Nephron (organoid): ENCODE measurements around the gene KIAA0825.

Experiments
- H3K27ac Mint-ChIP-seq, 3 experiments: 2 replicates each; pipeline ENCODE4 v1.8.0; 2020; ENCODE audit warnings: mixed read lengths in 3 of 3, mild to moderate bottlenecking in 2 of 3, moderate library complexity in 1 of 3
- H3K27me3 Mint-ChIP-seq: 2 replicates; pipeline ENCODE4 v1.8.0; 2021; ENCODE audit warnings: low read depth, mild to moderate bottlenecking, moderate library complexity, mixed read lengths
- H3K36me3 Mint-ChIP-seq: 2 replicates; pipeline ENCODE4 v1.8.0; 2020; ENCODE audit warnings: low read depth, mixed read lengths
- H3K4me1 Mint-ChIP-seq: 2 replicates; pipeline ENCODE4 v1.8.0; 2020; ENCODE audit warnings: mixed read lengths
- H3K4me3 Mint-ChIP-seq, 3 experiments: 2 replicates each; pipeline ENCODE4 v1.8.0; 2020; ENCODE audit warnings: mild to moderate bottlenecking in 3 of 3, mixed read lengths in 3 of 3, moderate library complexity in 2 of 3
- H3K9me3 Mint-ChIP-seq: 2 replicates; pipeline ENCODE4 v1.8.0; 2020; ENCODE audit warnings: mixed read lengths
- TF ChIP-seq, protein P1 (sequence below), 3 experiments: fragments of 200-600 bp; sonication (generic); IDR thresholded peaks; one replicate each; pipeline ENCODE4 v1.5.0; 2021; ENCODE audit warnings: antibody characterized with exemption in 3 of 3; ENCODE audit not compliant: unreplicated experiment in 3 of 3

Gene KIAA0825

DNA sequence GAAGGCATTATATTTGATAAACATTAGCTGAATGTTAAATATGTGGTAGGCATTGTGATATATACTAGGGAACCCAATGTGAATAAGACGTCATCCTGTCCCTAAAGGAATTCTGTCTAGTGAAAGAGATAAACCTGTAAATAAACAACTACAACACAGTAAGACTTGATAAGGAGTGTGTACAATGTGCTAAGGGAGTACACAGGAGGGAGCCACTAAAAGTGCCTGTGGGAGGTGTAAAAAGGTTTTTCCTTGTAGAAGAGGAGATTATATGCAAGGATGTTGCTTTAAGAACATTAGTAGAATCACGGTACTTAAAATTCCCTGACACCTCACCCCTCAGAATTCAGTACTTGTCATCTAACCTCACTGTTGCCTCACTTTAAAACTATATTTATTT, 91.7 kb downstream of the KIAA0825 start:
- Mint-ChIP-seq H3K9me3 (no peaks in the 10 kb centered on the region), H3K27me3 (no peaks in the 10 kb centered on the region), H3K36me3 (no peaks in the 10 kb centered on the region), H3K27ac (no peak overlapping the region), H3K4me1 (no peaks in the 10 kb centered on the region), H3K4me3 (no peak overlapping the region)
- TF ChIP-seq, protein P1, sequence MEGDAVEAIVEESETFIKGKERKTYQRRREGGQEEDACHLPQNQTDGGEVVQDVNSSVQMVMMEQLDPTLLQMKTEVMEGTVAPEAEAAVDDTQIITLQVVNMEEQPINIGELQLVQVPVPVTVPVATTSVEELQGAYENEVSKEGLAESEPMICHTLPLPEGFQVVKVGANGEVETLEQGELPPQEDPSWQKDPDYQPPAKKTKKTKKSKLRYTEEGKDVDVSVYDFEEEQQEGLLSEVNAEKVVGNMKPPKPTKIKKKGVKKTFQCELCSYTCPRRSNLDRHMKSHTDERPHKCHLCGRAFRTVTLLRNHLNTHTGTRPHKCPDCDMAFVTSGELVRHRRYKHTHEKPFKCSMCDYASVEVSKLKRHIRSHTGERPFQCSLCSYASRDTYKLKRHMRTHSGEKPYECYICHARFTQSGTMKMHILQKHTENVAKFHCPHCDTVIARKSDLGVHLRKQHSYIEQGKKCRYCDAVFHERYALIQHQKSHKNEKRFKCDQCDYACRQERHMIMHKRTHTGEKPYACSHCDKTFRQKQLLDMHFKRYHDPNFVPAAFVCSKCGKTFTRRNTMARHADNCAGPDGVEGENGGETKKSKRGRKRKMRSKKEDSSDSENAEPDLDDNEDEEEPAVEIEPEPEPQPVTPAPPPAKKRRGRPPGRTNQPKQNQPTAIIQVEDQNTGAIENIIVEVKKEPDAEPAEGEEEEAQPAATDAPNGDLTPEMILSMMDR (IDR thresholded peaks at IDR 0.05; ENCODE audit: unreplicated experiment in 3 of 3) = no peak

DNA sequence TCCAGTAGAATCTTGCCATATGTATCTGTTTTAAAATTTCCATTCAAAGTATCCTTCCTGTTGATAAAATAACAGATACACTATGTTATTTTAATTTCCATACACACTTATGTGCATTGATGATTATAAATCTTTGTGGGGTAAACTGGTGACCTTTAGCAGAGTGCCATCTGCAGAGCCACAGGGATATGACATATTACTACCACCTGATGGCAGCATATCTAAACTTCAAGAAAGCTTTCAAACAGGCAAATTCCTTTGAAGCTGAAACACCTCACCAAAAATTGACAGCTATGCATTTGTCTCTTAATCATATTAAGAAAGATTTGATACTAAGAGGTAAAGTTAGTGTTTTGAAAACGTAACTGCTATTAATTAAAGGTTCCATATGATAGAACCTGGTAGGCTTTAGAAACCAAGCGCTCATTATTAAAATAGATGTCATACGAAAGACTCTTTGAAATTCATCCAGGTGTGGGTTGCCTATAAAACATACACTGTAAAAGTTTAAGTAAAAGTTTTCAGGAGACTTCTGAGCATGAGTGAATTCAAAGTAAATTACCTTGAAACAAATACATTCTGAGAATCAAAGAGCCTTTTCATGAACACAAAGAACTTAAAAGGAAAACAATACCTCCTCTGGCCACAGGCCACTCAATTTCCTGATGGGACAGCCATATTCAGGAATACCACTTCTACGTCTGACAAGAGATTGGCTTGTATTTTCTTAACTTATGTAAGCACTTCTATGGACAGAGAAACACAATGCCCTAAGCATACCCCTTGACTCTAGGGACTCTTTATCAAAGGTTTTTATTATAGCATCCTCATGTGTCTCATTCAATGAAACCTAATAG, 93.3 kb downstream of the KIAA0825 start:
- H3K36me3 Mint-ChIP-seq = no peaks in the 10 kb centered on the region

DNA sequence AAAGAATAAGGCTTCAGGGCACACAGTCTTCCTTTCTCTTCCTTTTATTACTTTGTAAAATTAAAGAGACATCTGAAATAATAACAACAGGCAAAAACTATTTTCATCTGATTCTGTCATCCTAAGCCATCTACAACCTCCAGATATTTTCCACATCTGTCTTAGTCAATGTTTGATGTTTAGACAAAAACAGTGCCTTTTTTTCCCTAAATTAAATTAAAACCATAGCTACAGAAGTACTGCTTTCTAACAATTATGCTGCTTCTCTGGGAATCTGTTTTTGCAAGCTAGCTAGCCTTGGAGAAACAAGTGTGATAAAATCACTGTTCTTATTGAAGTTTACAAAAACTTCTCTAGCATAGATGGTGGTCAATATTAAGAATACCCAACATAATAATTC, 95.4 kb downstream of the KIAA0825 start:
- no peaks in the 10 kb centered on the region for H3K9me3 Mint-ChIP-seq
- no peak overlapping the region for H3K27ac Mint-ChIP-seq
- H3K36me3 Mint-ChIP-seq = no peaks in the 10 kb centered on the region
- H3K4me1 Mint-ChIP-seq = no peaks in the 10 kb centered on the region
- H3K27me3 Mint-ChIP-seq = no peaks in the 10 kb centered on the region
- TF ChIP-seq, protein P1 (IDR thresholded peaks at IDR 0.05; ENCODE audit: unreplicated experiment in 3 of 3) = no peak
- no peak overlapping the region for H3K4me3 Mint-ChIP-seq

More for the DNA sequence above, 93.3 kb downstream of the KIAA0825 start:
- Mint-ChIP-seq H3K9me3 (no peaks in the 10 kb centered on the region), H3K27ac (no peak overlapping the region), H3K4me3 (no peak overlapping the region), H3K27me3 (no peaks in the 10 kb centered on the region), H3K4me1 (no peaks in the 10 kb centered on the region)
- TF ChIP-seq, protein P1 (IDR thresholded peaks at IDR 0.05; ENCODE audit: unreplicated experiment in 3 of 3) = peak; percentile 51 to 62 (median 61)

DNA sequence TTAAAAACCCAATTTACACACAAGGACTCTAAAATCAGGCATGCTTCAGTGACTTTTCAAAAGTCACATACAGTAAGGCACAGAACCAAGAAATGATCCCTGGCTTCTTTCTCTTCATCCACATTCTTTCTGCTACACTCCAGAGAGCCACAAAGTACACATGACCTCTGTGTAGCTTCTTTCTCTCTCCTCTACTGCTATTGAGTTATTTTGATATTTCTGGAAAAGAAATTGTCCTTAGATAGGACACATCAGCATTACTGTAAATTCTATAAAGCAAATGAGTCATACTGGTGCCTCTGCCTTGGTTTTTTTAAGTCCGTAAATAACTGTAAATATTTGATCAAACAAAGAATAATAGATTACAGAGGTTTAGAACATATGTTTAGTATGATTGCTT, 96.3 kb downstream of the KIAA0825 start:
- Mint-ChIP-seq H3K36me3 (no peaks in the 10 kb centered on the region), H3K27me3 (no peaks in the 10 kb centered on the region), H3K27ac (no peak overlapping the region), H3K4me3 (no peak overlapping the region), H3K9me3 (no peaks in the 10 kb centered on the region), H3K4me1 (no peaks in the 10 kb centered on the region)
- TF ChIP-seq, protein P1 (IDR thresholded peaks at IDR 0.05; ENCODE audit: unreplicated experiment in 3 of 3) = no peak

DNA sequence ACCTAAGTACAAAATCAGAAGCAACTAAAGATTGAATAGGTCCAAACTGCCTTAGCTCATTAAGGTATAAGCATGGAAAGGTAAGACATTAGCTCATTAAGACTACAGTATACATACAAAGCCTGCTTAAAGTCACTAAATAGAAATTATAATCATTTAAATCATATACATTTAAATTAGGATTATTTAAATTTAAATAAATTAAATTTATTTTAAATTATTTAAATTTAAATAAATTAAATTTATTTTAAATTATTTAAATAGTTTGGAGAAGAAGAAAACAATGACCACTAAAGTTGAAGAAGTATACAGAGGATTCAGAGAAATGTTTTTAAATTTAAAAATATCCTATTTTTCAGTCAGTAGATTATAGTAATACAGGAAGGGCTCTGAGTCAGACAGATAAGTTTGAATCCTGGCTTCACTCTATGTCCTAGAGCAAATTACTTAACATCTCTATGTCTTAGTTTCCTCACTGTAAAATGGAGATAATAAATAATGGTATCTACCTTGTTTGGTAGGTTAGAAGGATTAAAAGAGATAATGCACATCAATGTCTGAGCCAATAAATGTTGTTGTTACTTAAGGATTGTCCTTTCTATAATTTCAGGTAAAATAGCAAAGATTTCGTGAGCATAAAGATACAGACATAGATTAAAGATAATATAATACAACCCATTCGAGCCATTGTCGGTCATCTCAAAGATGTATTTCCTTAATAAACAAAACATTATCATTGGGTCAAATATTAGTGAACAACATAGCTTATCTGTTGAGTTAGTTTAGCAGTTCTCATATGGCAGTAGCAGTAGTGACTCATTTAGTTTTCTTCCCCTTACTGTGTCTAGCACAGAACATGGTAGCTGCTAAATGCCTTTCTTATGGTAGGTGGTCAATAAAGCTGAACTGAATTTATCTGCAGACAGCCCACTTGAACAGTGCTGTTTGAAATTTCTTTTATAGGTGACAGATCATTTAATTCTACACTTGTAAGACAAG, 100.6 kb downstream of the KIAA0825 start:
- H3K27ac Mint-ChIP-seq = no peak overlapping the region
- no peaks in the 10 kb centered on the region for H3K4me1 Mint-ChIP-seq
- H3K4me3 Mint-ChIP-seq = no peak overlapping the region

More for the DNA sequence above, 100.6 kb downstream of the KIAA0825 start:
- H3K9me3 Mint-ChIP-seq = no peaks in the 10 kb centered on the region
- no peaks in the 10 kb centered on the region for H3K27me3 Mint-ChIP-seq
- TF ChIP-seq, protein P1 (IDR thresholded peaks at IDR 0.05; ENCODE audit: unreplicated experiment in 3 of 3) = no peak
- no peaks in the 10 kb centered on the region for H3K36me3 Mint-ChIP-seq
